HepG2 (cell line): ENCODE data around the gene CMIP. TPM values are rescaled to one million over a fixed set of nuclear protein-coding genes. Genes with fewer than 3 reads are reported as not detected.
A peak's percentile ranks its signal among the peaks of the same experiment; 100 is the strongest.

Experiments used
- ATF2 ChIP-seq: sonication (generic); formaldehyde crosslinking; IDR thresholded peaks from 2 replicates; pipeline ENCODE4 v1.4.0; 2020; ENCODE audit warnings: missing genetic modification reagents
- CEBPZ ChIP-seq: IDR thresholded peaks from 2 replicates; pipeline ENCODE4 v1.6.1; 2012; ENCODE audit warnings: low read length, improper control_type of control experiment
- ETS1 ChIP-seq: sonication (generic); formaldehyde crosslinking; IDR thresholded peaks from 2 replicates; pipeline ENCODE4 v1.4.0; 2020; ENCODE audit warnings: missing genetic modification reagents
- HDAC6 ChIP-seq: fragments of 200-600 bp; sonication (generic); IDR thresholded peaks from 2 replicates; pipeline ENCODE4 v1.7.0; 2017; ENCODE audit warnings: mild to moderate bottlenecking, antibody characterized with exemption, low read length, low read depth
- HIC2 ChIP-seq: sonication (generic); formaldehyde crosslinking; IDR thresholded peaks from 2 replicates; pipeline ENCODE4 v1.9.0; 2022; ENCODE audit warnings: low read depth, missing genetic modification reagents
- PRDM15 ChIP-seq: sonication (generic); formaldehyde crosslinking; IDR thresholded peaks from 2 replicates; pipeline ENCODE4 v1.4.0; 2020; ENCODE audit warnings: missing genetic modification reagents
- REXO4 ChIP-seq: sonication (generic); formaldehyde crosslinking; IDR thresholded peaks from 2 replicates; pipeline ENCODE4 v1.8.0; 2022; ENCODE audit warnings: missing genetic modification reagents, mild to moderate bottlenecking, borderline replicate concordance
- TBX2 ChIP-seq: sonication (generic); formaldehyde crosslinking; IDR thresholded peaks from 2 replicates; pipeline ENCODE4 v1.5.0; 2020; ENCODE audit warnings: missing genetic modification reagents, mild to moderate bottlenecking, borderline replicate concordance
- ZBTB7B ChIP-seq: sonication (generic); formaldehyde crosslinking; IDR thresholded peaks from 2 replicates; pipeline ENCODE4 v1.4.0; 2020; ENCODE audit warnings: missing genetic modification reagents
- ZMAT5 ChIP-seq: sonication (generic); formaldehyde crosslinking; IDR thresholded peaks from 2 replicates; pipeline ENCODE4 v1.5.0; 2020; ENCODE audit warnings: mild to moderate bottlenecking, low read depth, missing genetic modification reagents, borderline replicate concordance
- ZNF605 ChIP-seq: sonication (generic); formaldehyde crosslinking; IDR thresholded peaks from 2 replicates; pipeline ENCODE4 v1.8.0; 2022; ENCODE audit warnings: mild to moderate bottlenecking, missing genetic modification reagents
- ZSCAN30 ChIP-seq: sonication (generic); formaldehyde crosslinking; IDR thresholded peaks from 2 replicates; pipeline ENCODE4 v1.5.0; 2020; ENCODE audit warnings: mild to moderate bottlenecking, missing genetic modification reagents
- ZSCAN31 ChIP-seq: sonication (generic); formaldehyde crosslinking; IDR thresholded peaks from 2 replicates; pipeline ENCODE4 v1.5.0; 2020; ENCODE audit warnings: low read depth, mild to moderate bottlenecking, missing genetic modification reagents
- polyA plus RNA-seq, 8 experiments: library from polyadenylated mRNA; depleted of rRNA in 3 of 8; stranded (reverse) in 7 of 8; unstranded in 1 of 8; fragments of >200 nt; fragmentation: Illumina TruSeq in 4 of 8; extraction: Trizol in 4 of 8; gene quantifications; 2 replicates each; pipeline versions ENCODE4 v1.2.1 to v1.2.3, GENCODE V29; 2011 to 2016; ENCODE audit warnings: low read depth in 4 of 8, missing spikeins in 1 of 8, mixed read lengths in 1 of 8; ENCODE audit not compliant: insufficient read depth in 1 of 8
- total RNA-seq, 5 experiments: library from RNA; depleted of rRNA; stranded (reverse); fragments of >200 nt; fragmentation: Illumina TruSeq; extraction: Trizol; gene quantifications; 2 replicates each; pipeline ENCODE4 v1.2.3, GENCODE V29; 2016; ENCODE audit warnings: low read depth in 1 of 5

Gene CMIP
- total and polyA plus RNA-seq, 2 of the 13 experiments (the other 11 are each of a cell fraction or from before 2014, with no cell fraction given) = 10.9 to 18.1 TPM

GRCh38 chr16:81443688-81444447 is 740 bp upstream of the CMIP start (continued):
- TF ChIP-seq ZNF605 (no peak), ZSCAN31 (CRISPR knock-in tag) (no peak), ETS1 (CRISPR knock-in tag) (no peak), HDAC6 (no peak), PRDM15 (CRISPR knock-in tag) (no peak), HIC2 (CRISPR knock-in tag) (no peak; the same call in 1 of the 2 replicates), ZMAT5 (CRISPR knock-in tag) (no peak), TBX2 (CRISPR knock-in tag) (0 out of 2 replicates have a peak, but pooled peaks have one; percentile 16), ZSCAN30 (CRISPR knock-in tag) (no peak), CEBPZ (no peak), ZBTB7B (peak; percentile 53), REXO4 (CRISPR knock-in tag) (no peak), ATF2 (no peak)
